GM19438 (cell line): ENCODE results near the gene RBM47.

Experiments
- ATAC-seq: cut with Tn5 transposase; IDR thresholded peaks from one replicate; pipeline ENCODE4 v1.9.1; 2021; ENCODE audit warnings: low read depth; ENCODE audit not compliant: unreplicated experiment

The RBM47 gene

DNA sequence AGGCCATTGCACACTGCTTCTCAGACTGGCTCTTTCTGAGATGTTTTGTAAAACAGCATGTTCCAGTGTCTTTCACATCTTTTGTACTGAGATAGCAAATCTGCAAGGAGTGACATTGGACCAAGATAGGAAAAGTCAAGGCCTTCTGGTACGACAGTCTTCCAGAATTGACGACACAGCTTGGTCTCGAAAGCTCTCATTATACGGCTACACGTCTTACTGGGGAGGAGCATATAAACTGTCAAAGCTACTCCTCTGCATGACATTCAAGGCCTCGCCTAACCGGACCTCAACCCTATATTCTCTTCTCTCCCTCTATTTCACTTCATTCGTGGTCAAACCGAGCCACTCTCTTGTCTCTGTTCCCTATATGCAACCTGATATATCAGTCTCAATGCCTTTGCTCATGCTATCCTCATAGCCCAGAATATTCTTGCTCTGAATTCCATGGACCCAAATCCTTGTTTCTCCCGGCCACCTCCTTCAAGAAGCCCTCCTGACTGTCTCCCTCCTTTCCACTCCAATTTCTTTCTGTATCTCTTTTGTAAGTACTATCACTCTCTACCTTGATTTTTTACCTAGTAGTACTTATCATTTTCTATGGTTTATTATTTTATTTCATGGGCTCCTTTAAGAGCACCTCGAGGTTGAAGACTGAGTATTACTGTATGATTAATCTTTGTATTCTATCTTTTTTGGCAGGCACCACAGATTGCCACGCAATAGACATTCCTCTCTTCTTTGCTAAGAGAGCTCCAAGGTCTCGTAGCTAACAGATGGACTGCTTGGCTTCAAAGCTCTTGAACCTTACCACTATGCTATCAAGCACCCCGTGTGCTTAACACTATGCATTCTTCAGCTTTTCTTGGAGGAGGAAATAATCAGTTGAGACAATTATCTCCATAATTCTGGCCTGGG lies 35.1 kb downstream of the RBM47 start:
- ATAC-seq = no peak

DNA sequence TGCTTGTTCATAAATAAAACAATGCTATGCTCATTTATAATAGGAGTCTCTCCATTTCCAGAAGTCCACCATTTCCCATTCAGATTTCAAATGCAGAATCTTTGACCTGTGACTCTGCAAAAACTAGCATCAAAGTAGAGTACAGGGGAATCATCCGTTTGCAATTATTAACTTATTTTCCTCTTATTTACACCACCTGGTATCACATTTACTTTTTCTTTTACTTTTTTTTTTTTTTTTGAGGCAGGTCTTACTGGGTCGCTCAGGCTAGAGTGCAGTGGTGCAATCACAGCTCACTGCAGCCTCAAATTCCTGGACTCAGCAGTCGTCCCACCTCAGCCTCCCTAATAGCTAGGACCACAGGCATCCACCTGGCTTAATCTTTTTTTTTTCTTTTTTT lies 37.6 kb downstream of the RBM47 start:
- no peak for ATAC-seq

DNA sequence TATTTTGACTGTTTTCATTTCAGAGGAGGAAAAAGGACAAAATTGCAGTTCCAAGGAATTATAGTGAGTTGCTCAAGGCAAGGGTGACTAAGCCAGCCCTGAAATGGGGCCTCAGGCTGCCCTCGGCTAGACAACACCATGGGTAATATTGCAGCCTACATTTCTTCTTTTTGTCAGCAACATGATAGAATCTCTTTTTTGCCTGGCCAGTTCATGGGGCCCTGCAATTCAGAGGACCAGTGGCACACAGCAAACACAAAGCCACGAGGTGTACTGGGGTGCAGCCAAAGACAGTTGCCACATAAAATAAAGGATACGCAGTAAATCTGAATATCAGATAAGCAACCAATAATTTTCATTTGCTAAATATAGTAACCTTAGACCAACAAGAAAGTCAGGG lies 41.8 kb downstream of the RBM47 start:
- ATAC-seq = no peak

- no peak for ATAC-seq
Measured at GRCh38 chr4:40587351-40587750, 42.3 kb downstream of the RBM47 start.

DNA sequence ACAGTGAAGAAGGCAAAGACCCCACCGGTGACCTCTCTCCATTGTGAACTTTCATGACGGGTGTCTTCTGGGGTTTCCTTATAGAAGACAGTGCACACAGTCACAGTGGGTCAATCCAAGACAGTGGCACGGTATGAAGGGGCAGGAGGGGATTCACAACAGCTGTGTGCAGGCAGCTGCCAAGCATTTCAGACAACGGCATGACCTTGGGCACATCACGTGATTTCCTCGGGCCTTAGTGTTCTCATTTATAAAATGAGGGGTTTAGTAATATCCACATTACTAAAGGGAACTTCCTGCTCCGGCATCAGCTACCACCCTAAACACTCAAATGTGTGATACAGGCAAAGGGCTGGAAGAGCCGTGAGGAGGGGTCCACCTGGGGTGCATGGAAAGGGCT lies 42.9 kb downstream of the RBM47 start:
- no peak for ATAC-seq

DNA sequence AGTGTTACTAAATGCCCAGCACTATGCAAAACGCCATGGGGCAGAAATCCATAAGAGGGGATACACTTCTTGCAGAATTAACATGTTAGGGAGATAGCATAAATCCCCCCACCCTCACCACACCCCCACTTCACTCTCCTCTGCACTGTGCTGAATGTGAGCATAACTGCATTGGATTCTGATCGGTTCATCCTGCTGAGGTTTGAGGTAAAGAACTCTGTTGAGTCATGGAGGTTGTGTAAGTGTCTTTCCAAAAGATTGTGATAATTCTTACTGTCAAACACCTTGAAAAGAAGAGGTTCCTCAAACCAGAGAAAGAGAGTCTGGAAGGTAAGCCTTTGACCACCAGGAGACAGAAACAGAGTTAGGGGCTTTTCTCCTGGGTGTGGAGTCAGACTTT lies 43.6 kb downstream of the RBM47 start:
- ATAC-seq = no peak

GRCh38 chr4:40585201-40585799 lies 44.4 kb downstream of the RBM47 start:
- ATAC-seq = no peak

GRCh38 chr4:40584517-40585141 lies 45.0 kb downstream of the RBM47 start:
- no peak for ATAC-seq

- no peak for ATAC-seq
Measured at GRCh38 chr4:40583850-40584439, 45.7 kb downstream of the RBM47 start.

- no peak for ATAC-seq
Measured at GRCh38 chr4:40582413-40582812, 47.3 kb downstream of the RBM47 start.

DNA sequence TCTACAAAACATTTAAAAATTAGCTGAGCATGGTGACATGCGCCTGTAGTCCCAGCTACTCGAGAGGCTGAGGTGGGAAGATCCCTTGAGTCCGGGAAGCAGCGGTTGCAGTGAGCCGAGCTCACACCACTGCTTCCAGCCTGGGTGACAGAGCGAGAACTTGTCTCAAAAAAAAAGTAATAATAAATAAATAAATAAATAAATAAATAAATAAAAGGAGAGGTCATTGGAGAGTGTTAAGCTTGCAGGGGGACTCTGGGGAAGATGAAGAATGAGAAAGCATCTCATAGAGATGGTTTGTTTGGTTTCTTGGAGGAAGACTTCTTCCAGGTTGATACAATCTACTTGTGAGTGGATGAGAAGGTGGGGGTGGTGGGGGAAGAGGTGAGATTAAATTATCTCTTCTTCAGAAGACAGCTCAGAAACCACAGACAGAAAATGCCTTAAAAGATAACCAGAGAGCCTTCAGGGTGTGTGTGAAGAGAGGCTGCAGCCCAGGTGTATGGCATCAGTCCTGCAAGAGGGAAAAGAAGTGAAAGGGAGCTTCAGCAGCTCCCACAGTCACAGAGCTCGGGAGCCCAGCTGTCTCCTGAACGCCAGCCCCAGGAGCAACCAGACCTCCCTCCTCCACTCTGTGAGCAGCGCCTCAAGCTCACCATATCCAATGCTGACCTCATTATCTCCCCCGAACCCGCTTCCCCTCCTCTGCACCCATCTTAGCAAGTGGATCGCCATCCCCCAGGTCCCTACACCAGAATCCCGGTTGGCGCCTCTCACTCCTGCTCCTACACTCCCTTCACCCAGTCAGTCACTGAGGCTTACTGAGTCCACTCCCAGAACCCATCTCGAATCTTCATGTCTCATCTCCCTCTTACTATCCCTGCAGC lies 48.2 kb downstream of the RBM47 start:
- ATAC-seq = no peak

- ATAC-seq = no peak
Measured at GRCh38 chr4:40579983-40580382, 49.7 kb downstream of the RBM47 start.

GRCh38 chr4:40577588-40578253 lies 51.9 kb downstream of the RBM47 start:
- ATAC-seq = no peak

- ATAC-seq = peak; percentile 67
Measured at GRCh38 chr4:40576651-40577480, 52.8 kb downstream of the RBM47 start.

- ATAC-seq = no peak
Measured at GRCh38 chr4:40575846-40576245, 53.8 kb downstream of the RBM47 start.

GRCh38 chr4:40573593-40574311 lies 55.9 kb downstream of the RBM47 start:
- no peak for ATAC-seq

GRCh38 chr4:40572692-40573310 lies 56.9 kb downstream of the RBM47 start:
- no peak for ATAC-seq

GRCh38 chr4:40571208-40571607 lies 58.5 kb downstream of the RBM47 start:
- no peak for ATAC-seq
